SK-N-SH treated with all-trans-retinoic acid at 6 μM for 48 hours (cell line): ENCODE results near the gene PSMA6.

ENCODE experiments used
- ESRRG ChIP-seq: fragments of 250-450 bp; sonication (Bioruptor Pico); IDR thresholded peaks from 2 replicates; pipeline ENCODE4 v1.6.1; 2021; ENCODE audit warnings: mild to moderate bottlenecking
- ISL1 ChIP-seq: fragments of 250-450 bp; sonication (Bioruptor Pico); IDR thresholded peaks from 2 replicates; pipeline ENCODE4 v2.1.2; 2022; ENCODE audit warnings: mild to moderate bottlenecking, moderate library complexity
- PATZ1 ChIP-seq: fragments of 250-450 bp; sonication (Bioruptor Pico); IDR thresholded peaks from 2 replicates; pipeline ENCODE4 v1.8.0; 2020; ENCODE audit warnings: mild to moderate bottlenecking, moderate library complexity, borderline replicate concordance
- SNAI2 ChIP-seq: fragments of 250-450 bp; sonication (Bioruptor Pico); IDR thresholded peaks from 2 replicates; pipeline ENCODE4 v1.5.0; 2020; ENCODE audit warnings: mild to moderate bottlenecking, moderate library complexity
- TCF4 ChIP-seq: fragments of 250-450 bp; sonication (Bioruptor Pico); IDR thresholded peaks from 2 replicates; pipeline ENCODE4 v1.8.0; 2021; ENCODE audit warnings: mild to moderate bottlenecking, moderate library complexity, borderline replicate concordance
- ZFP30 ChIP-seq: fragments of 450-650 bp; formaldehyde crosslinking; IDR thresholded peaks from 2 replicates; pipeline ENCODE4 v1.5.0; 2022; ENCODE audit warnings: mild to moderate bottlenecking, moderate library complexity
- ZNF565 ChIP-seq: fragments of 450-650 bp; formaldehyde crosslinking; conservative IDR thresholded peaks from 2 replicates; pipeline ENCODE4 v1.5.0; 2020; ENCODE audit warnings: low read depth, mild to moderate bottlenecking, moderate library complexity

GRCh38 chr14:35362911-35363374 lies 70.8 kb downstream of the PSMA6 start:
- no peak for TF ChIP-seq PATZ1 (CRISPR knock-in tag)
- no peak for TF ChIP-seq ZNF565 (CRISPR knock-in tag)
- no peak for TF ChIP-seq ZFP30 (CRISPR knock-in tag)
- no peak for TF ChIP-seq SNAI2 (CRISPR knock-in tag)
- TF ChIP-seq ISL1 (CRISPR knock-in tag): no peak
- TF ChIP-seq ESRRG (CRISPR knock-in tag): no peak
- TF ChIP-seq TCF4 (CRISPR knock-in tag): no peak
